ENCODE results near the gene APP.
"Not testable (repeated sequence)": the region's sequence is repeated elsewhere in the genome, so short reads cannot be mapped to it uniquely, and the experiment has no call there.

DNA sequence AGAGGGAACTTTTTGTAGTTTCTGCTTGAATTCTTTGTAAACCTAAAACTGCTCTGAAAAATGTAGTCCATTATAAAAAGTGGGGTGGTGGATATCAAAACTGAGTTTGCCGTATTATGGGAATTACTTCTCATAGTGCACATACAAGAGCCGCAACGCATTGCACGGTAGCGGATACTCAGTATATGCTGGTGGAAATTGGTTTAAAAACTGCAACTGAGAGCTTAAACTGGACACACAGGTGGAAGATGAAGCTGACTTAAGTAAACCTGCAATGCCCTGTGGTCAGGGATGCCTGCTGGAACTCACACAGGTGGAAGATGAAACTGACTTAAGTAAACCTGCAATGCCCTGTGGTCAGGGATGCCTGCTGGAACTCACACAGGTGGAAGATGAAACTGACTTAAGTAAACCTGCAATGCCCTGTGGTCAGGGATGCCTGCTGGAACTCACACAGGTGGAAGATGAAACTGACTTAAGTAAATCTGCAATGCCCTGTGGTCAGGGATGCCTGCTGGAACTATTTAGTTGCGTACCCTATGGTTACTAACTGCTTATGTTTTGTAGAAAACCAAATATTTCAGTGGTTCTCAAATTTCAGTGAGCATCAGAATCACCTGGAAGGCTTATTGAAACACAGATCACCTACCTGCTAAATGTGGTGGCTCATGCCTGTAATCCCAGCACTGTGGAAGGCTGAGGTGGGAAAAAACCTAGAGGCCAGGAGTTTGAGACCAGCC lies 147.8 kb downstream of the APP start:
- TF ChIP-seq CTCF, POLR2A (IDR thresholded peaks at IDR 0.05): not testable (repeated sequence)
